Measurements from ENCODE around the gene ATP2B3. TPM values are rescaled to one million over a fixed set of nuclear protein-coding genes. Genes with fewer than 3 reads are reported as not detected.

The ATP2B3 gene
- total RNA-seq, 4 donors from 2014 or later, result under 0.01 to 0.33 (median 0.21) TPM

DNA sequence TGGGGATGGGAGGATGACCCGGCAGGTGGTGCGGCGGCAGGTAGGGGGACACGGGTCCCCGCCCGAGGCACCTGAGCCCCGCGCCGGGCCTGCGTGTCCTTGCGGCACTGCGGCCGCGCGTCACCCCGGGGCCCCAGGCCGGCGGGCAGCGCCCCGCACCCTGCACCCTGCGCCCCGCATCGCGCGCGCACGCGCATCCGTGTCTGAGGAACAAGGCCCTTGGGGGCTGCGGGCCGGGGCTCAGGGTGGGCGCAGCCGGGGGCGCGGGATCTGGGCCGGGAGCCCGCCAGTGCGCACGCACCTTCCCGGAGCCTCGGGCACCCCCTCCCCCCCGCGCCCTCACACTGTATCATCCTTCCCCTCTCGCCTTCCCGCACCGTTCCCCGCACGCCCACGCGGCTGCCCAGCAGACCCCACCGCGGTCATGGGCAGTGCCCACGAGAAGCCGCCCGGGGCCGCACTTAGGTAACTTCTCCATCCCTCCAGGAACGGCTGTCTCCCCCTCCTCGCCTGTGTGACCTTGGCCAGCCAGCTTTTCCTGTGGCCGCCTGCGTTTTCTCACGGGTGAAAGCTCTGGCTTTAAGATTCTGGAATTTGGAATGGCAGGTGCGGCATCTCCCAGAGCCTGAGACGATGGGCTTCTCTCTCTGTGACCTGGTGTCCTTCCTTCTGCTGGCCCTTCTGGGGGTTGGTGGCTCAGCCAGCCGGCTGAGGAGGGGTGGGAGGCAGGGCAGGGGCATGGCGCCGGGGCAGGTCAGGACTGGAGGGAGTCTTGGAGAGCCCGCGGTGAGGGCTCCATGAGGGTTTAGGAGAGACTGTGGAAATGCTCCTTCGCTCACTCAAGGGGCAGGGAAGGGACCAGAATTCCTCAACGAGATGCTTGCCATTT lies 748 bp downstream of the ATP2B3 start:
- Histone ChIP-seq H3K4me3 (no peak overlapping the region), H3K27ac (replicated peaks in 1 of 4) (no peak overlapping the region), H3K4me1 (peaks cover 0 to 16% (median 8%) of the 10 kb centered on the region in 4 donors), H3K36me3 (no peaks in the 10 kb centered on the region), H3K27me3 (peaks cover 0 to 56% (median 15%) of the 10 kb centered on the region in 4 donors), H3K9me3 (no peaks in the 10 kb centered on the region)
- intact Hi-C loops (cut with DNase I), result no loop called here
- WGBS, result 40% methylated on average over 51 of the region's 70 CpGs
- TF ChIP-seq POLR2A (IDR thresholded peaks at IDR 0.05; ENCODE audit: low read depth), result no peak
- TF ChIP-seq EP300 (IDR thresholded peaks at IDR 0.05), result no peak
- TF ChIP-seq, protein P1, sequence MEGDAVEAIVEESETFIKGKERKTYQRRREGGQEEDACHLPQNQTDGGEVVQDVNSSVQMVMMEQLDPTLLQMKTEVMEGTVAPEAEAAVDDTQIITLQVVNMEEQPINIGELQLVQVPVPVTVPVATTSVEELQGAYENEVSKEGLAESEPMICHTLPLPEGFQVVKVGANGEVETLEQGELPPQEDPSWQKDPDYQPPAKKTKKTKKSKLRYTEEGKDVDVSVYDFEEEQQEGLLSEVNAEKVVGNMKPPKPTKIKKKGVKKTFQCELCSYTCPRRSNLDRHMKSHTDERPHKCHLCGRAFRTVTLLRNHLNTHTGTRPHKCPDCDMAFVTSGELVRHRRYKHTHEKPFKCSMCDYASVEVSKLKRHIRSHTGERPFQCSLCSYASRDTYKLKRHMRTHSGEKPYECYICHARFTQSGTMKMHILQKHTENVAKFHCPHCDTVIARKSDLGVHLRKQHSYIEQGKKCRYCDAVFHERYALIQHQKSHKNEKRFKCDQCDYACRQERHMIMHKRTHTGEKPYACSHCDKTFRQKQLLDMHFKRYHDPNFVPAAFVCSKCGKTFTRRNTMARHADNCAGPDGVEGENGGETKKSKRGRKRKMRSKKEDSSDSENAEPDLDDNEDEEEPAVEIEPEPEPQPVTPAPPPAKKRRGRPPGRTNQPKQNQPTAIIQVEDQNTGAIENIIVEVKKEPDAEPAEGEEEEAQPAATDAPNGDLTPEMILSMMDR (IDR thresholded peaks at IDR 0.05), result no peak
- TF ChIP-seq POLR2AphosphoS5 (IDR thresholded peaks at IDR 0.05), result no peak
- DNase-seq (ENCODE audit: extremely low spot score), result no peak

DNA sequence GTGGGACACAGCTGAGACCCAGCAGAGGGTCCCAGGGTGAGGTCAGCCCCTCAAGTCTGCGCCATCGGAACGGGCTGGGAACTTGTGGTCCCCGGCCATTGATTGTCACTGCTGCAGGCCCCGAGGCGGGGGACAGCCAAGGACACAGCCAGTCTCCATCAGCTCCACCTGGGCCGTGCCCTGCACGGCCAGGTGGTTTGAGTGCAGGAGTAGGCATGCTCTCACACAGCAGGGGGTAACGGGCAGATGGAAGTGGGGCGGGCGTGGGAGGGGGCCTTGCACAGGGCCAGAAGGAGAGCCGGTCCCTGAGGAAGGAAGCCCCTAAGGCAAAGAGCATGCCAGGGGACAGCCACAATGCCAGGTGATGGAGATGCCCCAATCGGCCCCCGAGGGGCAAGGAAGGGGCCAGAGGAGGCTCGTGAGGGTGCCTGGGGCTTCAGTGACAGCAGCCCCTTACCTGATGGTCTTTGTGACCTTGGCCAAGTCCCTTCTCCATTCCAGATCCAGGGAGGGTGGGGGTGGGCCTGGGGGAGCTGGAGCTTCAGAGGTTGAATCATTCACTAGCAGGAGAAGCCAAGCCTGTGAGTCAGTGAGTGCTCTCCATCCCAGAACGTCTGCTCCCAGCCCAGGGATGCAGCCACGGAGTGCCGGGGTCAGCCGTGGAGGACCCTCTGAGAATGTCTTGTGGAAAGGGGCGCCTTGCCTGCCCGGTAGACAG lies 2.3 kb downstream of the ATP2B3 start:
- DNase-seq (ENCODE audit: extremely low spot score), result no peak
- Histone ChIP-seq H3K36me3 (no peaks in the 10 kb centered on the region), H3K4me3 (no peak overlapping the region), H3K27ac (replicated peaks in 1 of 4) (no peak overlapping the region), H3K27me3 (peaks cover 0 to 56% (median 15%) of the 10 kb centered on the region in 4 donors), H3K4me1 (peaks cover 0 to 16% (median 8%) of the 10 kb centered on the region in 4 donors), H3K9me3 (no peaks in the 10 kb centered on the region)
- WGBS, result 63% methylated on average over 4 of the region's 21 CpGs
- TF ChIP-seq EP300 (IDR thresholded peaks at IDR 0.05) (no peak), POLR2A (IDR thresholded peaks at IDR 0.05; ENCODE audit: low read depth) (no peak), POLR2AphosphoS5 (IDR thresholded peaks at IDR 0.05) (no peak)
- TF ChIP-seq, protein P1 (IDR thresholded peaks at IDR 0.05), result no peak
- intact Hi-C loops (cut with DNase I), result no loop called here

DNA sequence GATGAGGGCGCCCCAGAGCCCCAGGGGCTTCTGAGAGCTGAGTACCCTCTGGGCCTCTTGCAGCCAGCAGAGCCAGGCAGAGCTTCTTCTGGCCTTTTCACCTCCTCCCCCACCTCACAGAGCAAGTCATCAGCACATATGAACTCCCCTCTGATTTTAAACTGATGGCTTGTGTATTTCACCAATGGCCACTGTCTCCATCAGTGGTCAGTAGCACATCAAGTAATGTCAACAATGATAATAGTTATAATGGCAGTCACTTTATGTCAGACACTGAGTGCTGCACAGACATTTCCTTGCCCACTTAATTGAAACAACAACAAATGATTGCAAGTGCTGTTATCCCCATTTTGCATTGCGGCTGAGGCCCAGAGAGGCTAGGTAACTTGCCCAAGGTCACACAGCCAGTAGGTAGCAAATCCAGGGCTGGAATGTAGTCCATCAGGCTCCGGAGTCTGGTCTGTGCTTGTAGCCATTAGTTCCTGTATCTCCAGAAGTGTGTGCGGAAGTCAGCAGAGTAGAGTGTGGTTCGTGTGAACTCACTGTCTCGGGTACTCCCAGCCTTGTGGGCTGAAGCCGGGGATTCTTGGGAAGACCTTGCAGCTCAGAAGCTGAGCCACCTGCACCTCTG lies 3.0 kb downstream of the ATP2B3 start:
- DNase-seq (ENCODE audit: extremely low spot score), result no peak
- intact Hi-C loops (cut with DNase I), result no loop called here
- Histone ChIP-seq H3K4me1 (peaks cover 0 to 16% (median 8%) of the 10 kb centered on the region in 4 donors), H3K27ac (replicated peaks in 1 of 4) (no peak overlapping the region), H3K36me3 (no peaks in the 10 kb centered on the region), H3K9me3 (no peaks in the 10 kb centered on the region), H3K4me3 (no peak overlapping the region), H3K27me3 (peaks cover 0 to 56% (median 15%) of the 10 kb centered on the region in 4 donors)
- TF ChIP-seq EP300 (IDR thresholded peaks at IDR 0.05) (no peak), POLR2AphosphoS5 (IDR thresholded peaks at IDR 0.05) (no peak), POLR2A (IDR thresholded peaks at IDR 0.05; ENCODE audit: low read depth) (no peak)
- TF ChIP-seq, protein P1 (IDR thresholded peaks at IDR 0.05), result no peak
- WGBS, result 90% methylated on average over 6 of the region's 7 CpGs

DNA sequence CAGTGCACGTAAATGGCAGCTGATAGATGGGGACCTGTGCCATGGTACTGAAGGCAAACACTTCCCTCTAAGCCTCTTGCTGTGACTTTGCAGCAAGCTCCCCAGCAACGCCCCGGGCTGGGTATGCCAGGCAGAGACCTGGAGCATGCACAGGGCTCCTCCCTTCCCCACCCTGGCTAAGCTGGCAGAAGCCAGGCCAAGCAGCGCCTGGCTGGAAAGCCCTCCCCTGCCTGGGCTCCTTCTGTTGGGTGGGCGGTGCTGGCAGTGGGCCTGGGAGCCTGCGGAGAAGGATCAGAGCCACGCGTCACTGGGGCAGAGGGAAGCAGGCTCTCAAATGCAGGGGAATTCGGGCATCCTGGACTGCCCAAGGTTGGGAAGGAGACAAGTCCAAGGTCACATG lies 3.6 kb downstream of the ATP2B3 start:
- Histone ChIP-seq H3K4me3 (no peak overlapping the region), H3K27me3 (peaks cover 0 to 62% (median 17%) of the 10 kb centered on the region in 4 donors), H3K36me3 (no peaks in the 10 kb centered on the region), H3K9me3 (no peaks in the 10 kb centered on the region), H3K4me1 (peaks cover 0 to 16% (median 8%) of the 10 kb centered on the region in 4 donors), H3K27ac (replicated peaks in 1 of 4) (no peak overlapping the region)
- intact Hi-C loops (cut with DNase I), result no loop called here
- no peak for DNase-seq (ENCODE audit: extremely low spot score)
- TF ChIP-seq POLR2A (IDR thresholded peaks at IDR 0.05; ENCODE audit: low read depth), result no peak
- no peak for TF ChIP-seq EP300 (IDR thresholded peaks at IDR 0.05)
- TF ChIP-seq POLR2AphosphoS5 (IDR thresholded peaks at IDR 0.05), result no peak
- WGBS, result 71% methylated on average over 8 of the region's 9 CpGs
